Measurements from ENCODE around the gene MARCHF5. TPM values are rescaled to one million over a fixed set of nuclear protein-coding genes. Genes with fewer than 3 reads are reported as not detected.

The MARCHF5 gene
- total RNA-seq, 6 experiments from 2014 or later, result 36.2 to 48.2 (median 41.2) TPM

GRCh38 chr10:92248566-92248965 lies 42.4 kb upstream of the MARCHF5 start:
- DNase-seq, result no peak
- no peak overlapping the region for H3K27ac Mint-ChIP-seq
- no peak for TF ChIP-seq CTCF (IDR thresholded peaks at IDR 0.05)
- H3K4me3 Mint-ChIP-seq, result no peak overlapping the region
- H3K27me3 Mint-ChIP-seq (ENCODE audit: insufficient read depth), result no peaks in the 10 kb centered on the region
- no peaks in the 10 kb centered on the region for H3K36me3 Mint-ChIP-seq (ENCODE audit: low read depth)
- peaks cover 1% of the 10 kb centered on the region; the same call in 1 of the 2 replicates for H3K4me1 Mint-ChIP-seq (ENCODE audit: low read depth)
- no peaks in the 10 kb centered on the region for H3K9me3 Mint-ChIP-seq

DNA sequence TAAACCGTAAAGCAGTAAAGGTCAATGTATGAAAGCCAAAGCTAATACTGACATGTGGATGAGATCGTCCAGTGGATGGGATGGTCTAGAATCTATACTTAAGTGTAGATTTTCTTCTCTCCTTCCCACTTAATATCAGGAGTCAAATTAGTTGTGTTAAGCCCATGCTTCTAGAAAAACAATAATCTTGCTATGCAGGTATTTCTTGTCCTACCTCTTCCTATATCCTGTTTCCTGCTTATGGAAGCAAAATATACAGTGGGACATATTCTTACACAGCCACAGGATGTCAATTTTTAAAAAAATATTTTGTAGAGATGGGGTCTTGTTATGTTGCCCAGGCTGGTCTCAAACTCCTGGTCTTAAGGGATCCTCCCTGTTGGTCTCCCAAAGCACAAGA lies 27.6 kb upstream of the MARCHF5 start:
- peaks cover 4% of the 10 kb centered on the region; the same call in 1 of the 2 replicates for H3K4me1 Mint-ChIP-seq (ENCODE audit: low read depth)
- H3K27me3 Mint-ChIP-seq (ENCODE audit: insufficient read depth), result no peaks in the 10 kb centered on the region; the same call in 1 of the 2 replicates
- no peak for TF ChIP-seq CTCF (IDR thresholded peaks at IDR 0.05)
- no peak overlapping the region for H3K27ac Mint-ChIP-seq
- no peaks in the 10 kb centered on the region for H3K9me3 Mint-ChIP-seq
- H3K4me3 Mint-ChIP-seq, result no peak overlapping the region
- H3K36me3 Mint-ChIP-seq (ENCODE audit: low read depth), result no peaks in the 10 kb centered on the region
- DNase-seq, result no peak

DNA sequence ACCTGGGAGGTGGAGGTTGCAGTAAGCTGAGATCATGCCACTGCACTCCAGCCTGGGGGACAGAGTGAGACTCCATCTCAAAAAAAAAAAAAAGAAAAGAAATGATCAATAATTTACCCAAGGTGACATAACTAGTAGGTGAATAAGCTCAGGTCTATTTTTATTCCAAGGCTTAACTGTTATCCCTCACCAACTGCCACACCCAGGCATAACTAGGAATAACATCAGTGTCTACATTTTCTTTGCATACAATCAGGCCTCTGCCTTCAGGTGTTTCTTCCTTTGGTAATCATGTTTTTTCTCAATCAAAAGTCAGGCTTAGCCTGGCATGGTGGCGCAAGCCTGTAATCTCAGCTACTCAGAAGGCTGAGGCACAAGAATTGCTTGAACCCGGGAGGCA lies 26.7 kb upstream of the MARCHF5 start:
- no peak for DNase-seq
- peaks cover 4% of the 10 kb centered on the region; the same call in 1 of the 2 replicates for H3K4me1 Mint-ChIP-seq (ENCODE audit: low read depth)
- no peaks in the 10 kb centered on the region; the same call in 1 of the 2 replicates for H3K27me3 Mint-ChIP-seq (ENCODE audit: insufficient read depth)
- no peak overlapping the region for H3K4me3 Mint-ChIP-seq
- no peak for TF ChIP-seq CTCF (IDR thresholded peaks at IDR 0.05)
- no peaks in the 10 kb centered on the region for H3K36me3 Mint-ChIP-seq (ENCODE audit: low read depth)
- no peaks in the 10 kb centered on the region for H3K9me3 Mint-ChIP-seq
- H3K27ac Mint-ChIP-seq, result no peak overlapping the region

- peaks cover 4% of the 10 kb centered on the region; the same call in 1 of the 2 replicates for H3K4me1 Mint-ChIP-seq (ENCODE audit: low read depth)
- H3K36me3 Mint-ChIP-seq (ENCODE audit: low read depth), result no peaks in the 10 kb centered on the region
- DNase-seq, result no peak
- no peaks in the 10 kb centered on the region for H3K9me3 Mint-ChIP-seq
- H3K4me3 Mint-ChIP-seq, result no peak overlapping the region
- H3K27ac Mint-ChIP-seq, result no peak overlapping the region
- no peaks in the 10 kb centered on the region; the same call in 1 of the 2 replicates for H3K27me3 Mint-ChIP-seq (ENCODE audit: insufficient read depth)
- TF ChIP-seq CTCF (IDR thresholded peaks at IDR 0.05), result no peak
These were observed 25.2 kb upstream of the MARCHF5 start for GRCh38 chr10:92265687-92266258.

DNA sequence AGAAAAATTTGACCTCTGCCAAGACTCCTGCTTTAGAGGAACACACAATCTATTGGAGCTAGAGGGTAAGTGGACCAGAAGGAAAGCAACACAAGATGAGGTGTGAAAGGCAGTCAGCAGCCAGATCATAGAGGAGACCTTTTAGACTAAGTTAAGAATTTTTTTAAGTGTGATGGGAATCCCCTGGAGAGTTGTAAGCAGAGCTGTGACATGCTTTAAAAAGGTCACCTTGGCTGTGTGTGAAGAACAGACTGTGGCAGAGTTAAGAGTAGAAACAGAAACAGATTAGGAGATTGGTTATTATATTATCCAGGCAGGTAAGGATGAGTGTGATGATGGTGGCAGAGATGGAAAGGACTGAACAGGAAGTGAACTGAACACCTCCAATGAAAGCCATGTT lies 23.6 kb upstream of the MARCHF5 start:
- TF ChIP-seq CTCF (IDR thresholded peaks at IDR 0.05), result no peak
- H3K27me3 Mint-ChIP-seq (ENCODE audit: insufficient read depth), result no peaks in the 10 kb centered on the region; the same call in 1 of the 2 replicates
- H3K9me3 Mint-ChIP-seq, result no peaks in the 10 kb centered on the region
- H3K27ac Mint-ChIP-seq, result no peak overlapping the region
- no peaks in the 10 kb centered on the region for H3K36me3 Mint-ChIP-seq (ENCODE audit: low read depth)
- DNase-seq, result no peak
- peaks cover 4% of the 10 kb centered on the region; the same call in 1 of the 2 replicates for H3K4me1 Mint-ChIP-seq (ENCODE audit: low read depth)
- no peak overlapping the region for H3K4me3 Mint-ChIP-seq

Measured in HFFc6 (cell line).